G401 (cell line): ENCODE measurements around the gene HIGD1B. TPM values are rescaled to one million over a fixed set of nuclear protein-coding genes. Genes with fewer than 3 reads are reported as not detected.

Experiments
- total RNA-seq: library from RNA; depleted of rRNA; stranded (reverse); fragments of >200 nt; shearing (Covaris generic); gene quantifications from 2 replicates; pipeline ENCODE4 v1.2.3, GENCODE V29; 2014; rRNA removed

Gene HIGD1B
- total RNA-seq, 1 experiment from 2014 or later, result not detected

Other genes with a start within 250 kb of the HIGD1B start
- gene MEIOC, start 191.4 kb upstream of the HIGD1B start, total RNA-seq, result not detected in 2 replicates
- gene CCDC43, start 158.1 kb upstream of the HIGD1B start, total RNA-seq, result 76.2 and 79.0 TPM in 2 replicates
- 8.9 and 16.3 TPM in 2 replicates for gene DBF4B, start 139.2 kb upstream of the HIGD1B start, total RNA-seq
- gene ADAM11, start 88.9 kb upstream of the HIGD1B start, total RNA-seq, result 16.4 and 21.6 TPM in 2 replicates
- 47.4 and 71.0 TPM in 2 replicates for gene GJC1, start 17.6 kb upstream of the HIGD1B start, total RNA-seq
- 164 and 176 TPM in 2 replicates for gene EFTUD2, start 51.6 kb downstream of the HIGD1B start, total RNA-seq
- not detected in 2 replicates for gene GFAP, start 67.6 kb downstream of the HIGD1B start, total RNA-seq
- 22.6 and 24.4 TPM in 2 replicates for gene KIF18B, start 99.9 kb downstream of the HIGD1B start, total RNA-seq
- gene C1QL1, start 120.4 kb downstream of the HIGD1B start, total RNA-seq, result 68.2 and 84.1 TPM in 2 replicates
- gene DCAKD, start 203.7 kb downstream of the HIGD1B start, total RNA-seq, result 73.9 and 80.9 TPM in 2 replicates
- gene NMT1, start 213.4 kb downstream of the HIGD1B start, total RNA-seq, result 117 and 153 TPM in 2 replicates